ENCODE data around the gene PPP1R13B.

- no peak for TF ChIP-seq TCF7L2 (IDR thresholded peaks at IDR 0.05; ENCODE audit: borderline replicate concordance, extremely low read depth, insufficient read depth, insufficient read length)
- no peak for TF ChIP-seq POLR2AphosphoS5 (IDR thresholded peaks at IDR 0.05; ENCODE audit: low read depth, low read length)
- TF ChIP-seq CTCF (IDR thresholded peaks at IDR 0.05 in 2 of 3, conservative IDR thresholded peaks at IDR 0.05 in 1 of 3; ENCODE audit: borderline replicate concordance in 1 of 3, insufficient read depth in 1 of 3, low read depth in 2 of 3, low read length in 2 of 3): no peak
- no peak for TF ChIP-seq MAX (IDR thresholded peaks at IDR 0.05)
- TF ChIP-seq ATF3 (IDR thresholded peaks at IDR 0.05): no peak
Measured at GRCh38 chr14:103828315-103828967, 18.9 kb downstream of the PPP1R13B start.
